Astrocyte of the spinal cord (primary cell): Measurements from ENCODE around the gene CYTH3.

ENCODE experiments used
- DNase-seq: peaks from one replicate; pipeline ENCODE4 v3.0.0; 2011; ENCODE audit warnings: low read depth, low spot score
- H3K4me3 ChIP-seq: 2 replicates; pipeline ENCODE4 v1.5.1; 2011; ENCODE audit warnings: low read depth, mild to moderate bottlenecking, low read length, moderate library complexity
- in situ Hi-C: cut with HindIII; loops from 2 replicates; pipeline ENCODE4 v1.10.0; 2017; ENCODE audit warnings: low sequenced_read_pairs
- TF ChIP-seq, protein P1 (sequence below): IDR thresholded peaks from 2 replicates; pipeline ENCODE4 v1.5.1; 2012; ENCODE audit warnings: low read depth, mild to moderate bottlenecking, low read length, inconsistent platforms

Gene CYTH3

GRCh38 chr7:6164010-6164409 lies 108.4 kb downstream of the CYTH3 start:
- TF ChIP-seq, protein P1, sequence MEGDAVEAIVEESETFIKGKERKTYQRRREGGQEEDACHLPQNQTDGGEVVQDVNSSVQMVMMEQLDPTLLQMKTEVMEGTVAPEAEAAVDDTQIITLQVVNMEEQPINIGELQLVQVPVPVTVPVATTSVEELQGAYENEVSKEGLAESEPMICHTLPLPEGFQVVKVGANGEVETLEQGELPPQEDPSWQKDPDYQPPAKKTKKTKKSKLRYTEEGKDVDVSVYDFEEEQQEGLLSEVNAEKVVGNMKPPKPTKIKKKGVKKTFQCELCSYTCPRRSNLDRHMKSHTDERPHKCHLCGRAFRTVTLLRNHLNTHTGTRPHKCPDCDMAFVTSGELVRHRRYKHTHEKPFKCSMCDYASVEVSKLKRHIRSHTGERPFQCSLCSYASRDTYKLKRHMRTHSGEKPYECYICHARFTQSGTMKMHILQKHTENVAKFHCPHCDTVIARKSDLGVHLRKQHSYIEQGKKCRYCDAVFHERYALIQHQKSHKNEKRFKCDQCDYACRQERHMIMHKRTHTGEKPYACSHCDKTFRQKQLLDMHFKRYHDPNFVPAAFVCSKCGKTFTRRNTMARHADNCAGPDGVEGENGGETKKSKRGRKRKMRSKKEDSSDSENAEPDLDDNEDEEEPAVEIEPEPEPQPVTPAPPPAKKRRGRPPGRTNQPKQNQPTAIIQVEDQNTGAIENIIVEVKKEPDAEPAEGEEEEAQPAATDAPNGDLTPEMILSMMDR: no peak
- in situ Hi-C loops: no loop called here
- no peak overlapping the region for H3K4me3 ChIP-seq
- DNase-seq: no peak

GRCh38 chr7:6163402-6163801 lies 109.0 kb downstream of the CYTH3 start:
- in situ Hi-C loops: no loop called here
- TF ChIP-seq, protein P1: no peak
- no peak for DNase-seq
- H3K4me3 ChIP-seq: no peak overlapping the region

GRCh38 chr7:6162650-6163366 lies 109.6 kb downstream of the CYTH3 start:
- TF ChIP-seq, protein P1: no peak
- in situ Hi-C loops: no loop called here
- no peak for DNase-seq
- no peak overlapping the region for H3K4me3 ChIP-seq

GRCh38 chr7:6162331-6162620 lies 110.1 kb downstream of the CYTH3 start:
- DNase-seq: no peak
- in situ Hi-C loops: no loop called here
- TF ChIP-seq, protein P1: no peak
- no peak overlapping the region for H3K4me3 ChIP-seq

- in situ Hi-C loops: no loop called here
- no peak for DNase-seq
- no peak overlapping the region for H3K4me3 ChIP-seq
- TF ChIP-seq, protein P1: no peak
Measured at GRCh38 chr7:6161463-6162330, 110.7 kb downstream of the CYTH3 start.

GRCh38 chr7:6160191-6160623 lies 112.2 kb downstream of the CYTH3 start:
- in situ Hi-C loops: no loop called here
- peak; percentile 52 for DNase-seq
- H3K4me3 ChIP-seq: no peak overlapping the region
- TF ChIP-seq, protein P1: peak; percentile 88
